Common myeloid progenitor, CD34-positive (primary cell): ENCODE data around the gene TMEM214.
A peak's percentile ranks its signal among the peaks of the same experiment; 100 is the strongest.
"Not testable (repeated sequence)": the region's sequence is repeated elsewhere in the genome, so short reads cannot be mapped to it uniquely, and the experiment has no call there.

Source experiments
- CTCF ChIA-PET: fragments of 350-600 bp; sonication (Branson Sonifier 250); formaldehyde crosslinking; loops from one replicate; lab custom pipeline; 2021; ENCODE audit warnings: antibody characterized with exemption; lab: Charles Lee
- POLR2A ChIA-PET: fragments of 350-600 bp; sonication (Branson Sonifier 250); formaldehyde crosslinking; loops from one replicate; lab custom pipeline; 2021; ENCODE audit warnings: antibody characterized with exemption; lab: Charles Lee
- DNase-seq, 3 donors: peaks; one replicate each; pipeline versions ENCODE4 v3.0.0 to v3.0.0-alpha.2; 2013
- H3K27ac ChIP-seq, 2 experiments: 1 replicate in 1 of 2; 2 replicates in 1 of 2; pipeline ENCODE4 v1.7.0; 2013; ENCODE audit warnings: inconsistent platforms in 2 of 2, low read length in 2 of 2, mild to moderate bottlenecking in 2 of 2, low read depth in 1 of 2, moderate library complexity in 1 of 2; ENCODE audit not compliant: severe bottlenecking in 2 of 2, insufficient read depth in 1 of 2, poor library complexity in 1 of 2
- H3K27me3 ChIP-seq, 5 experiments: replicated peaks in 2 of 5; 1 replicate in 3 of 5; 2 replicates in 2 of 5; pipeline versions ENCODE4 v1.6.1 to v1.7.0; 2013; ENCODE audit warnings: low read length in 4 of 5, mild to moderate bottlenecking in 2 of 5, moderate library complexity in 2 of 5, inconsistent platforms in 1 of 5; ENCODE audit not compliant: insufficient read depth in 5 of 5, control insufficient read depth in 4 of 5
- H3K36me3 ChIP-seq, 4 experiments: 1 replicate in 2 of 4; 2 replicates in 2 of 4; pipeline versions ENCODE4 v1.6.1 to v1.7.0; 2013; ENCODE audit warnings: low read length in 3 of 4, control low read depth in 1 of 4, mild to moderate bottlenecking in 1 of 4; ENCODE audit not compliant: control insufficient read depth in 4 of 4, insufficient read depth in 4 of 4
- H3K4me1 ChIP-seq, 4 experiments: 1 replicate in 3 of 4; 2 replicates in 1 of 4; pipeline versions ENCODE4 v1.6.1 to v1.7.1; 2013; ENCODE audit warnings: low read length in 3 of 4, mild to moderate bottlenecking in 3 of 4, control low read depth in 1 of 4, inconsistent platforms in 1 of 4, moderate library complexity in 1 of 4; ENCODE audit not compliant: control insufficient read depth in 4 of 4, insufficient read depth in 4 of 4; ENCODE audit errors: control extremely low read depth in 1 of 4
- H3K4me3 ChIP-seq, 7 experiments: 1 replicate in 4 of 7; 2 replicates in 3 of 7; pipeline versions ENCODE4 v1.5.1 to v1.7.0; 2013; ENCODE audit warnings: mild to moderate bottlenecking in 7 of 7, low read length in 6 of 7, moderate library complexity in 6 of 7, inconsistent platforms in 2 of 7, low read depth in 2 of 7, control low read depth in 1 of 7; ENCODE audit not compliant: insufficient read depth in 4 of 7, control insufficient read depth in 1 of 7; ENCODE audit errors: extremely low read depth in 1 of 7
- H3K9me3 ChIP-seq, 5 experiments: 1 replicate in 4 of 5; 2 replicates in 1 of 5; pipeline versions ENCODE4 v1.6.1 to v1.7.1; 2013; ENCODE audit warnings: low read length in 4 of 5, mild to moderate bottlenecking in 2 of 5, inconsistent platforms in 1 of 5, low read depth in 1 of 5, moderate library complexity in 1 of 5; ENCODE audit not compliant: control insufficient read depth in 4 of 5, insufficient read depth in 2 of 5; ENCODE audit errors: control extremely low read depth in 1 of 5
- WGBS: methylation state at CpG from one replicate; pipeline ENCODE4 v1.1.5; 2013; ENCODE audit not compliant: insufficient coverage; 5-methylcytosine and 5-hydroxymethylcytosine counted together

TMEM214 gene

GRCh38 chr2:27074738-27075565, 42.2 kb downstream of the TMEM214 start:
- WGBS = 33% methylated on average over 3 of the region's 4 CpGs
- DNase-seq = peak; percentile 66 to 89 (median 86)
- no peaks in the 10 kb centered on the region for H3K9me3 ChIP-seq
- peaks cover 14 to 87% (median 72%) of the 10 kb centered on the region in 4 experiments for H3K4me1 ChIP-seq
- POLR2A ChIA-PET = interaction anchor here (1.4 kb wide), 1 partner anchor 16 kb away, joined by 4 read pairs; no protein-coding TSS in a partner anchor
- peak overlapping the region in 4 of 7 experiments; percentile 22 to 45 (median 34) for H3K4me3 ChIP-seq
- peaks cover 0 to 5% (median under 1%) of the 10 kb centered on the region in 4 experiments for H3K36me3 ChIP-seq
- no peaks in the 10 kb centered on the region for H3K27me3 ChIP-seq
- H3K27ac ChIP-seq = no peak overlapping the region
- CTCF ChIA-PET = interaction anchor here (1.6 to 28.0 kb wide), 3 partner anchors 11 to 21 kb away, joined by 4 to 381 read pairs (median 50); partner anchors contain the start of genes AGBL5 and KHK

GRCh38 chr2:27075566-27075871, 42.8 kb downstream of the TMEM214 start:
- peaks cover 13 to 87% (median 72%) of the 10 kb centered on the region in 4 experiments for H3K4me1 ChIP-seq
- 59% methylated on average over 6 of the region's 6 CpGs for WGBS
- H3K27me3 ChIP-seq, H3K27ac ChIP-seq, H3K36me3 ChIP-seq, H3K9me3 ChIP-seq, POLR2A ChIA-PET, DNase-seq: not testable (repeated sequence)
- CTCF ChIA-PET = interaction anchor here (1.6 to 28.0 kb wide), 3 partner anchors 10 to 22 kb away, joined by 4 to 381 read pairs (median 50); partner anchors contain the start of genes AGBL5 and KHK
- H3K4me3 ChIP-seq = peak overlapping the region in 4 of 7 experiments; percentile 22 to 45 (median 34)

- Histone ChIP-seq H3K4me3 (no peak overlapping the region), H3K27me3 (no peaks in the 10 kb centered on the region), H3K27ac (no peak overlapping the region), H3K4me1 (peaks cover 9 to 86% (median 73%) of the 10 kb centered on the region in 4 experiments), H3K9me3 (no peaks in the 10 kb centered on the region), H3K36me3 (no peaks in the 10 kb centered on the region)
- WGBS = 100% methylated on average over 4 of the region's 4 CpGs
- POLR2A ChIA-PET = no interaction called here
- CTCF ChIA-PET = interaction anchor here (0.8 to 28.0 kb wide), 4 partner anchors 9 to 23 kb away, joined by 3 to 381 read pairs (median 5); partner anchors contain the start of gene AGBL5
- peak in 2 of 3 donors; percentile 37 to 39 for DNase-seq
Observed at GRCh38 chr2:27076323-27076722, 43.6 kb downstream of the TMEM214 start.

- CTCF ChIA-PET = interaction anchor here (0.8 to 28.0 kb wide), 5 partner anchors 8 to 295 kb away, joined by 3 to 381 read pairs (median 5); partner anchors contain the start of gene AGBL5
- Histone ChIP-seq H3K4me3 (no peak overlapping the region), H3K27me3 (no peaks in the 10 kb centered on the region), H3K4me1 (peaks cover 11 to 91% (median 77%) of the 10 kb centered on the region in 4 experiments), H3K27ac (no peak overlapping the region), H3K9me3 (no peaks in the 10 kb centered on the region), H3K36me3 (peaks cover 0 to 2% (median under 1%) of the 10 kb centered on the region in 4 experiments)
- WGBS = 77% methylated on average over 7 of the region's 7 CpGs
- DNase-seq = no peak
- POLR2A ChIA-PET = no interaction called here
Observed at GRCh38 chr2:27077231-27077630, 44.5 kb downstream of the TMEM214 start.

- POLR2A ChIA-PET = no interaction called here
Observed at GRCh38 chr2:27078267-27079194, 45.8 kb downstream of the TMEM214 start, which contains the start of gene EMILIN1. EMILIN1 (plus strand) TSS chr2:27078615; CDS start chr2:27079066, 451 bp downstream.

More at GRCh38 chr2:27078267-27079194, 45.8 kb downstream of the TMEM214 start, which contains the start of gene EMILIN1:
- no peaks in the 10 kb centered on the region for H3K9me3 ChIP-seq
- peaks cover 0 to 6% (median 2%) of the 10 kb centered on the region in 4 experiments for H3K36me3 ChIP-seq
- H3K27ac ChIP-seq = peak within 1 kb of the TSS in 1 of 2 experiments; percentile 34
- H3K4me3 ChIP-seq = peak within 1 kb of the TSS in 6 of 7 experiments; percentile 39 to 78 (median 65)
- CTCF ChIA-PET = interaction anchor here (0.9 to 28.0 kb wide), 3 partner anchors 10 to 294 kb away, joined by 3 to 381 read pairs (median 4); partner anchors contain the start of gene AGBL5
- 24% methylated on average over 31 of the region's 41 CpGs for WGBS
- DNase-seq = peak in 2 of 3 donors; percentile 11 to 17
- H3K4me1 ChIP-seq = peaks cover 11 to 93% (median 77%) of the 10 kb centered on the region in 4 experiments
- no peaks in the 10 kb centered on the region for H3K27me3 ChIP-seq
